NT2/D1 (cell line): ENCODE results near the gene PURB.

Experiments
- YY1 ChIP-seq: IDR thresholded peaks from 2 replicates; pipeline ENCODE4 v1.6.1; 2011; ENCODE audit not compliant: insufficient read length, insufficient read depth
- ZNF274 ChIP-seq: IDR thresholded peaks from 2 replicates; pipeline ENCODE4 v1.6.1; 2011; ENCODE audit warnings: mild to moderate bottlenecking, low read depth, low read length

- TF ChIP-seq ZNF274 (no peak), YY1 (no peak)
These were observed 4.2 kb downstream of the PURB start for GRCh38 chr7:44881066-44881600.
